Stimulated activated CD4-positive, alpha-beta T cell treated with anti-CD3 and anti-CD28 coated beads, Interleukin-15, amount 100 ng/mL, for 1 hour (primary cell): ENCODE data around the gene UTF1.
"Not testable (repeated sequence)": the region's sequence is repeated elsewhere in the genome, so short reads cannot be mapped to it uniquely, and the experiment has no call there.

Experiments used
- DNase-seq, 2 donors: peaks; one replicate each; pipeline ENCODE4 v3.0.0-alpha.2; 2020; ENCODE audit warnings: low read depth in 1 of 2, low spot score in 1 of 2

Gene UTF1

DNA sequence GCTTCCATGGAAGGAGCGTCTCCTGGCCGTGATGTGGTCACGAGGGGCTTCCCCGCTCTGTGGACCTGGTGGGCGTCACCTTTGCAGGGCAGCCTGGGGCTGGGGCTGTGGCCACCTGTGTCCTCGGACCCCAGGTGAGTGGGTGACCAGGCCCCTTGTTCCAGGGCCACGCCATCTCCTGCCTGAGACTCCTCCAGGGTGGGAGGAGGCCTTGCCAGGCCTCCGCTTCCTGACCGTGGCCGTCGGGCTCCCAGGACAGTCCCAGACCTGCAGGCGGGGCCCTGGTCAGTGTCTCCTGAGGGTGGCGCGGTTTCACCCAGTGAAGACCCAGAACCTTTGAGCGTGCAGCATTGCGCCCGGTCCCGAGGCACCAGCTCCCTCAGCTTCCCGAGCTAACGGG lies 20.4 kb upstream of the UTF1 start:
- DNase-seq = no peak

DNA sequence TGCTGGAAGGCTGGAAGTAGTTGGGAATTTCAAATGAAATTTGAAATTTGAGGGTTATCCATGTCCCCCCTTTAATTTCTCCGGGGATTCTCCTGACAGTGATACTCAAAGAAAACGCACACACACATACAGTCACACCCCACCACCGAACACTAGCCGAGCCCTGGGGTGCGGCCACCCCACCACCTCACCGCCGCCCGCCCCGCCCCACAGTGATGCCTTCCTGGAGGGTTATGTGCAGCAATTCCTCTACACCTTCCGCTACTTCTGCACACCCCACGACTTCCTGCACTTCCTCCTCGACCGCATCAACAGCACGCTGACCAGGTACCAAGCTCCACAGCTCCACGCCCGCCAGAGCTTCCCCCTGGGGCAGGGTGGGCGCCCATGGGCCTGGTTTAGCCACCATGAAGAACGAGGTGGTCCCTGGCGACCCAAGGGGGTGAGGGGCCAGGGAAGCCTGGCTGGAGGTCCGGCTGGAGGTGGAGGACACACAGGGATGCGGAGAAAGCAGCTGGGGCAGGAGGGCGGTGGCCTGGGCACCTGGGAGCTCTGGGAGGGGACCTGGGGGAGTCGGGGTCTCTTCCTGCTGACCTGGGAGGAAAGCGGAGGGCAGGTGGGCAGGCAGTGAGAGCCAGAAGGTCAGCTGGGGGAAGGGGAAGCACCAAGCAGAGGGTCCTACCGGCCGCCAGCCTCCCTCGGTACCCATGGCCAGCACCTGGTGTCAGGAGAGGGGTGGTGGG lies 19.4 kb upstream of the UTF1 start:
- no peak for DNase-seq

DNA sequence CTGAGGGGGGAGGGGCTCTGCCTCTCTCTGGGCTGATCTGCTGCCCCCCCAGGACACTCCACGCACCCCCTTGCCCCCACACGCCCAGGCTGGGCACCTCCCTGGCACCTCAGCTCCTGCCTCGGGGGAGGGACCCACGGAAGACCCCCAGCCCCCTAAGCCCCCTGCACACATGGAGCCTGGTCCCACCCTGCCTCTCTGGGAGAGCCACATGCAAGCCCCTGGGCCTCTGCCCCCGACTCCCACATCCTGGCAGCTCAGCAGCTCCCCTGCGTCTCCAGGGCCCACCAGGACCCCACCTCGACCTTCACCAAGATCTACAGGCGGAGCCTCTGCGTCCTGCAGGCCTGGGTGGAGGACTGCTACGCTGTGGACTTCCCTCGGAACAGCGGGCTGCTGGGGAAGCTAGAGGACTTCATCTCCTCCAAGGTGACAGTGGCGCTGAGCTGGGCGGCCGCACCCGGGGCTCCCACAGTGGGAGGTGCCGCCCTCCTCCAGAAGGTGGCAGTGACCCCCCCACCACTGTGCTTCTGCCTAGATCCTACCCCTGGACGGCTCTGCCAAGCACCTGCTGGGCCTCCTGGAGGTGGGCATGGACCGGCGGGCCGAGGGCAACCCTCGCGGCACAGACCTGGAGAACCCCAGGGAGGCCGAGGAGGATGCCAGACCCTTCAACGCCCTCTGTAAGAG lies 18.7 kb upstream of the UTF1 start:
- DNase-seq = no peak

DNA sequence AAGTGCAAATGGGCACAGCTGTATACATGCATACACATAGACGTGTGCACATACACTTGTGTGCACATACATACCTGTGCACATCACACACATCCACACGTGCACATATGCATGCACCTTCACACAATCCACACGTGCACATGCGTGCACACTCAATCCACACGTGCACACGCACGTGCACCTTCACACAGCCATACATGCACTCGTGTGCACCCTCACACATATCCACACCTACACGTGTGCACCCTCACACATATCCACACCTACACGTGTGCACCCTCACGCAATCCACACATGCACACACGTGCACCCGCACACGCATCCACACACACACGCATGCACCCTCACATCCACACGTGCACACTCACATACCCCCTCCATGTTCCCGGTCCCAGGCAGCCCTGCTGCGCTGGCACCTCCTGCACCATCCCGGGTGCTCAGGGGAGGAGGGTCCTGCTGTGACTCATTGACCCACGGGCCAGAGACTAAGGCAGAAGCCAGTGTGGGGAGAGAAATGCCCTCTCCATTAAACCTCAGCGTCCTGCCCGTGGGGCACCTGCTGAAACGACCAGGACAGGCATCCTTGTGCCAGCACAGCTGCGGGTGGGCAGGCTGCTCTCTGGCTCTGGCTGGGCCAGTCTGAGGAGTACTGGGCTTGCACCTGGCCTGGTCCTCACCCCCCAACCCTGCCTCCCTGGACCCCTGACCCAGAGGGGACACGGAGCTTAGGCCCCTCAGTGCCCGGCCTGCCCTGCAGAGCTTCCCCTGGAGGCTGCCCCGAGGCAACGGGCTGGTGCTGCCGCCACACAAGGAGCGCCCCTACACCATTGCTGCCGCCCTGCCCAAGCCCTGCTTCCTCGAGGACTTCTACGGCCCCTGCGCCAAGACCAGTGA lies 17.8 kb upstream of the UTF1 start:
- no peak for DNase-seq

DNA sequence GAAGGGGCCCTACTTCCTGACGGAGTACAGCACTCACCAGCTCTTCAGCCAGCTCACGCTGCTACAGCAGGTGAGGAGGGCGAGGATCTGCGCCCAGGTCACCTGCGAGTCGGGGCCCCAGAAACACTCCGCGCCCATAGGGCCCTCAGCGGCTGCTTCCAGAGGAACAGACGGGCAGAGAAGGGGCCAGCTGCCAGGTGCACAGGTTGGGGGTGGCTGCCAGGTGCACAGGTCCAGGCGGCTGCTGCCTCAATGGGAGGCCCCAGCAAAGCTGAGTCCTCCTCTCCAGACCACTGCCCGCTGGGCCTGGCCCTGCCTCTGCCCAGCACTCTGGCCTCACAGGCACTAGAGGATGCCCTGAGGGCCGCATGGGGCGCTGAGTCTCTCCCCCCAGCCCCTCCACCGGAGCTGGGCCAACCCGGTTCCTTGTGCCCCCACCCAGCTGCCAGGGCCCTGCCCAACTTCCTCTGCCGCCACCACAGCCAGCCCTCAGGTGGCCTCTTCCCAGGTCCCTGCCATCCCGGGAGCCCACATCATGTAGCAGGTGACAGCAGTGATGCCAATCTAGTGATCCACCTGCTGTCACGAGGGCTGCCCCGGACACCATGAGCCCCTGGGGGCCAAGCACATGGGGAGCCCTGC lies 17.0 kb upstream of the UTF1 start:
- DNase-seq = no peak

DNA sequence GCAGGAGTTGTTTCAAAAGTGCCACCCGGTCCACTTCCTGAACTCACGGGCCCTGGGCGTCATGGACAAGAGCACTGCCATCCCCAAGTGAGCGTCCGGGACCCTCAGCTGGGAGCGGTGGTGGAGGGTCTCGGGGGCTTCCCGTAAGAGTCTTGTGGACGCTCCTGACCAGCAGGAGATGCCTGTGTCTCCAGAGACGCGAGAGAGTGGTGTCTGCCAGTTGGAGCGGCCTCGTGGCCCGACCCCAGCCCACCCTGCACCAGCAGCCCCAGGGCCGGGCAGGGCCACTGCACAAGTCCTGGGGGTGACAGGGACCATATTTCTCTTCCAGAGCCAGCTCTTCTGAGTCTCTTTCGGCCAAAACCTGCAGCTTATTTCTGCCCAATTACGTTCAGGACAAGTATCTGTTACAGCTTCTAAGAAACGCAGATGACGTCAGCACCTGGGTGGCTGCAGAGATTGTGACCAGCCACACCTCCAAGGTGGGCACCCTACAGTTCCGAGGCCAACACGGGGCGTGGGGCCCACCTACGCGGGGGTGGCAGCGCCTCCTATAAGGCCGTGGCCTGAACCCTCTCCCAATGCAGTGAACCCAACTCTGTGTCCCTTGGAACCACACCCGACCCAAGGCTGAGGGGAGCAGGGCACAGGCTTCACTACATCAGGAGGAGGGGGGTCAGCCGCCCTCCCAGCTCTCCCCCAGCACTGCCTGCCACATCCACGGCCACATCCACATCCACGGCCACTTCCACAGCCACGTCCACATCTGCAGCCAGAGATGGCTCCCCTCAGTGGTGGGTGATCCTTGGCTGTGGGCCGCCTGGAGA lies 16.2 kb upstream of the UTF1 start:
- no peak for DNase-seq

DNA sequence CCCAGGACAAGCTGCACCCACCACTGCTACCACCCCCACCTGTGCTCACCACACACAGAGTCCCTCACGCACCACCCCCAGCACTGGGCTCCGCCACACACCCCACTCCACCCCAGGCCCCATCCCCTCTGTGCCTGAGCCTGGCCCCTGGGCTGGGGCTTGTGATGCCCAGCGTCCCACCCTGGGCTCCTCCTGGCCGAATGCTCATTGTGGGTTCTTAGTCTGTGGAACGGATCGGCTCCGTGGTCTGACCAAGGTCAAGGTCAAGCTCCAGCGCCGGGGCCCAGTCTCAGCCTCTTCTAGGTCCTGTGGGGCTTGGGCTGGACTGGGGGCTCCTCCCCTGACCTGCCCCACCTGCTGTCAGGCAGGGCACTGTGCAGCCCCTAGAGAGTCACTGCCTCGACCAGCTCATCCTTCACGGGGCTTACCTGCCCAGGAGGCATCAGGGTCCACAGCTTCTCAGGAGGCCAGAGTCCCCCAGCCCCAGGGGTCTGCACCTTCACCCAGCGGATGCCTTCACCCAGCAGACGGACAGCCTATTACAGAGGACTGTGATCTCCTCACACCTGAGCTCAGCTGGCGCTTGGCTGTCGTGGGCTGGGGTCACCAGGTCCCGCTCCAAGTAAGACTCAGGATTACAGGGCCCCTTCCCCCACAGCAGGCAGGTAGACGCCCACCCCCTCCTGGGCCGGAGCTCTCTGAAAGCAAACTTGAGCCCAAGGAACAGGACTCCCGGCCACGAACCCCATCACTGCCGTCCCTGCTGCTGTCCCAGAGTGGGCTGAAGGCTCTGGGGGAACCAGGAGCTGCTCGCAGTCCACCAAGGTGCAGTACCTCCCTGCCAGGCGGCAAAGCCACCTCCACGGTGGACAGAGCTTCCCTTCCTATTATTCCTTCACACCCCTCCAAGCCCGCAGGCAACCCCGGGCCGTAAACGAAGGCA lies 15.3 kb upstream of the UTF1 start:
- DNase-seq = no peak

DNA sequence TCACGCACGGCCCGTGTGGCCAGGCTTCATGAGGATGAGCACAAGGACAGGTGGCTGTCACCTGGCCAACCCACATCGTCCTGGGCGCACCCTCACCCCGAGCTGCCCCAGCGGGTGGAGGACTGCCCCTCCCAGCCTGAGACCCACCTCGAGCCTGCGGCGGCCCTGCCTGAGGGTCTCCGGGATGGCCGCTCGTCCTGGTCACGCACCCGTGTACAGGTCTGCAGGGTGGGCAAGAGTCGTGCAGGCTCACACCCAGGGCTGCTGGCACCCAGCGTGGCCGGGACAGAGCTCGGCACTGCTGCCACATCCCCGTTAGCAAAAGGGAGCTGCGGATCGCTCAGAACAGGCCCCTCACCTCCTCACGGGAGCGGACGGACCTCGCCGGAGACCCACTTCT lies 14.4 kb upstream of the UTF1 start:
- DNase-seq = no peak

DNA sequence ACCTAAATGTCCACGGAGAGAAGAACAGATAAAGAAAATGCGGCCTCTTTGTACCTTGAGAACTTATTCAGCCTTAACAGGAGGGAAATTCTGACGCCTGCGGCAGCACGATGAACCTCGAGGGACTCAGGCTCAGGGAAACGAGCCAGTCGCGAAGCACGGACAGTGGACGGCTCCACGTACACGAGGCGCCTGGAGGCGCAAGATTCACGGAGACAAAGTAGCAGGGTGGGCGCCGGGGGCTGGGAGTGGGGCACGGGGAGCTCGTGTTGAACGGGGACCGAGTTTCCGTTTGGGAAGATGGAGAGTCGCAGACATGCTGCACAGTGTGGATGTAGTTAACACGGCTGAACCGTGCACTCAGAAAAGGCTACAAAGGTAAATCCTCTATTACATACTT lies 13.2 kb upstream of the UTF1 start:
- no peak for DNase-seq

DNA sequence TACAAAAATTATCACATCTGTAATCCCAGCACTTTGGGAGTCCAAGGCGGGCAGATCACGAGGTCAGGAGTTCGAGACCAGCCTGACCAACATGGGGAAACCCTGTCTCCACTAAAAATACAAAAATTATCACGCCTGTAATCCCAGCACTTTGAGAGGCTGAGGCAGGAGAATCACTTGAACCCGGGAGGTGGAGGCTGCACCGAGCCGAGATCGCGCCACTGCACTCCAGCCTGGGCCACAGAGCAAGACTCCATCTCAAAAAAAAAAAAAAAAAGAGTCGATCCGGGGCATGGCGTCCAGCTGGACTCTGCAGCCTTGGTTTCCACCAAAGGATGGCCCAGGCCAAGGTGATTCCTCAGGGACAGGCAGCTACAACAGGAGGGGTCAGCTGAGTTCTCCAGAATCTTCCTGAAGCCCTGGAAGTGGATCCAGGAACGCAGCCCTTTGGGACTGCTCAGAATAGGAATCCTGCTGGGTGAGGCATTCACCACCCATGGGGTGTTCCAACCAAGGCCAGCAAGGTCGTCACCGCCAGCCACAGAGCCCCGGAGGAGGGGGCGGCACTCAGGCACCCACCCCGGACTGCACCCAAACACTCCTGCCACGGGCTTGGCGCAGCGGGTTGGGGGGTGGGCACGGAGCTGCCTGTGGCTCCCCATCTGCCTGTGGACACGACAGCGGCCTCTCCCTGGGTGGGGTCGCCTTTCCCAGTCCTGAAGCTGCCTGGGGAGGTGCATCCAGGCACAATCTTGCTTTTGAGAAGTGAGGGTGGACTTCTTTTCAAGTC lies 12.0 kb upstream of the UTF1 start:
- DNase-seq = no peak

DNA sequence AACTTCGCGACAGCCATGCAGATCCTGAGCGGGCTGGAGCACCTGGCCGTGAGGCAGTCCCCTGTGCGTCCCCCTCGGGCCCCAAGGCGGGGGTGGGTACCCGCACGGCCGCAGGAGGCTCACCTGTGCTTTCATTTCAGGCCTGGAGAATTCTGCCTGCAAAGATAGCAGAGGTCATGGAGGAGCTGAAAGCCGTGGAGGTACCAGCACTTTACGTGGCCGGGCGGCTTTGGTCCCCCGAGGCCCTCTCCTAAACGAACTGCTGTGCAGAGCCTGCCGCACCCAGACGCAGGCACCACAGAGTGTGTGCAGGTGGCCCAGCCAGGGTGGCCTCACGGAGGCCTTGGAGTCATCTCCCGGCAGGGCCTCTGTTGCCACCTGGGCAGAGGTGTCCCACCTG lies 11.1 kb upstream of the UTF1 start:
- DNase-seq = no peak

DNA sequence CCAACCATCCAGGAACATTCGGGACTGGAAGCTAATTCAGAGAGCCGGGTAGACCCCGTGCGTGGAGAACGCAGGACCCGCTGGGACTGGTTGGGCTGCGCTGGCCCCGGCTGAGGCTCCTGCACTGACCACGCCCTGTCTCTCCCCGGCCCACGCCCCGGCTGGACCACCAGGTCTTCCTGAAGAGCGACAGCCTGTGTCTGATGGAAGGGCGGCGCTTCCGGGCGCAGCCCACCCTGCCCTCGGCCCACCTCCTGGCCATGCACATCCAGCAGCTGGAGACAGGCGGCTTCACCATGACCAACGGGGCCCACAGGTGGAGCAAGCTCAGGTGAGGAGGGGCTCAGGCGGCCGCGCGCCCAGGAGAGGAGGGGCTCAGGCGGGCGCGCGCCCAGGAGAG lies 10.2 kb upstream of the UTF1 start:
- DNase-seq = no peak

DNA sequence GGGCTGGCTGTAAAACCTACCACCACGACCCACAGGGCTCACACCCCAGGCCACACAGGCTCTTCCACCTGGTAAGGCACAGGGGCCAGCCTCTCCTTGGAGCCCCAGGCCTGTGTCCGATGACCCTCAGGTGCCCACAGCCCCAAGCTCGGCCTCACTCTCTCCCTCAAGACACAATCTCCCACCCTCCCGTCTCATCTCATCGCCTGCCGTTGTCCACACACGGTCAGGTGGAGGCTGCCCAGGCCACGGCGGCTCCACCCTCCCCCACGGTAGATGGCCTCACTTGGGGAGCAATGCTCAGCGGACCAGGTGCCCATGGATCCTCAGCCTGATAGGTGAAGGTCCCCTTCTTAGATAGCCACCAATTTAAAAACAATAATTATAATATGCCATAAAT lies 8.7 kb upstream of the UTF1 start:
- no peak for DNase-seq

DNA sequence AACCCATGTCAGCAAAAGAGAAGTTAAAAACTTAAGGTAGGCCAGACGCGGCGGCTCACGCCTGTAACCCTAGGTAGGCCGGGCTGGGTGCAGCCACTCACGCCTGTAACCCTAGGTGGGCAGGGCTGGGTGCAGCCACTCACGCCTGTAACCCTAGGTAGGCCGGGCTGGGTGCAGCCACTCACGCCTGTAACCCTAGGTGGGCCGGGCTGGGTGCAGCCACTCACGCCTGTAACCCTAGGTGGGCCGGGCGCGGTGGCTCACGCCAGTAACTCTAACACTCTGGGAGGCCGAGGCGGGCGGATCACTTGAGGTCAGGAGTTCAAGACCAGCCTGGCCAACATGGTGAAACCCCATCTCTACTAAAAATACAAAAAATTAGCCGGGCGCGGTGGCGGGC lies 8.3 kb upstream of the UTF1 start:
- DNase-seq = not testable (repeated sequence)

DNA sequence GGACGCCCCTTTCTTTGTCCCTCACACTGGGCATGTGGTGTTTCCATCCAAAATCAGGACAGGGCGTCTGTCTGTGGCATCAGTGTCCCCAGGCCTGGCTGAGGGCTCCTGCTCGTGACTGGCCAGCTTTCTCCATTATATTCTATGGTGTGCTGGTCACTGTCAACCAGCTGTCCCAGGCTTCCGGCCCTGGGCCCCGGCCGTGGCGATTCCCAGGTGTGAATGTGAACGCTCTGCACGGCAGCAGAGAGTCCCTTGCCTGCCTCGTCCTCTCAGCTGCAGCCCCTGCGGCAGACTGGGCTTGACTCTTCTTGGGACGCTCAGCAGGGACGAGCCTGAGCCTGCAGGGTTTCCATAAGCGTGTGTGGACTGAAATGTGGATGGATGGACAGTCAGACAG lies 5.9 kb upstream of the UTF1 start:
- DNase-seq = no peak

DNA sequence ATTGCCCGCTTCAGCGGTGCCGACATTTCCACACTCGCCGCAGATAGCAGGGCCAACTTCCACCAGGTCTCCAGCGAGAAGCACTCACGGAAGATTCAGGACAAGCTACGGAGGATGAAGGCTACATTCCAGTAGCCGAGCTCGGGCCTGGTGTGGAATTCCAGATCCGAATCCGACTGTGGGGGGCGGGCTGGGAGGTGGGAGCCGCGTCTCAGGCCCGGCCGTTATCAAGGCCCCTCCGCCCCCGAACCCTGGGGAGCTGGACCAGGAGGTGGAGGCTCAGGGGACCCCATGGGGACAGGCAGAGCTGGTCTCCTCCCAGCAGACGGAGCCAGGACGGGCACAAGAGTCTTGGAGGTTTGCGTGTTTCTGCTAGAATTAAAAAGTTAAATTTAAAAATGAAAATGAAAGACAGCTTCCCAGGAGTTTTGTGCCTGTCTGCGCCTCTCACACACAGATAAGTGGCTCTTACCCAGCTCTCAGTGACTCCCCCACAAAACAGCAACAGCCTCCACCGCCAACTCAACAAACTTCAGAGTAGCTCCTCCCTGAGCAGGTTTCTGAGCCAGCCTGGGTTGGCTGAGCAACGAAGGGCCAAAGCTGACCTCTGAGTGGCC lies 5.2 kb upstream of the UTF1 start:
- no peak for DNase-seq

DNA sequence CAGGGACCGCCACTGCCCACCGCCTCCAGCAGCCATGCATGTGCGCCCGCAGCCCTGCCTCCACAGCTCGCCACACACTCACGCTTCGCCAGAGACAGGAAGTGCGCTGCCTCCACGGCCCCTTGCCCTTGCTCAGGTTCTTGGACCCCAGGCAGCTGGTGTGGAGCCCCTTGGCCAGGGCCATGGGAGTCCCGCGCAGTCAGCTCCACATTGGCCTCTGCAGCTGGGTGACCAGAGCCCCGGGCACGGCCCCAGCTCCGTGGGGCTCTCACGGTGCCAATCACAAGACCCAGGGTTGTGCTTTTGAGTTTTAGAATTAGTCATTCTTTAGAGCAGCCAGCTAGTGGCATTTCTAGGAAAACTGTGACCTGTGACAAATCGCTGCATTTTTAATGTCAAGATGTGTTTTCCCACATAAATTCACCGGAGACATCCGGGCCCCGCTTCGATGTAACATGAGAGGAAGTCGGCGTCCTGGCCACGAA lies 4.3 kb upstream of the UTF1 start:
- DNase-seq = no peak

DNA sequence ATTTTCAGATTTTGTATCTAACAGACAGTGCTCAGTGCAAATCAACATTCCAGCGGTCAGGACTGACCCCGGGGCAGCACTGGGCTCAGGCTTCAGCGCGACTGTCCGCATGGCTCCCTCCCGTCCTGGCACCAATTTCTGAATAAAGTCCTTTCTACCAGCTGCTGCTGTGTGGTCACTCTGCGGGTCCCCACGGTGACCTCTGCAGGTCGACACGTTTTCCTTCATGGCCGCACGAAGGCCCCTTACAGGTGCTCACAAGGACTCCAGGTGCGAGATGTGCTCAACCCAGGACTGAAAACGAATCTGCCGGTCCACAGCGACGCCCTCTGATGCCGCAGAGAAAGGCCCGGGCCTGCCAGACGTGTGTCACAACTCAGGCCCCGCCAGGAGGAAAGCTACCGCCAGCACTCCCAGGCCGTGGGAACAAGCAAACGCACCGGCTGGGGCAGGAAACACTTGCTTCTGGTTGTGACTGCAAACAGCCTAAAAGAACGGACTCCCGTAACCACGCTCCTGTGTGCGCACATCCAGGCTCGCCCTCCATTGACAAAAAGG lies 3.7 kb upstream of the UTF1 start:
- DNase-seq = no peak
